GM23248 (cell line): ENCODE results near the gene RBM47.

Source experiments
- EZH2 ChIP-seq: fragments of 200-600 bp; sonication (generic); IDR thresholded peaks from 2 replicates; pipeline ENCODE4 v1.6.1; 2018; ENCODE audit warnings: antibody characterized with exemption, mild to moderate bottlenecking; ENCODE audit not compliant: insufficient read depth, poor library complexity, severe bottlenecking
- EZH2phosphoT487 ChIP-seq: fragments of 200-600 bp; sonication (generic); IDR thresholded peaks from 2 replicates; pipeline ENCODE4 v1.6.1; 2018; ENCODE audit warnings: antibody characterized with exemption, moderate library complexity, mild to moderate bottlenecking, low read depth; ENCODE audit not compliant: insufficient read depth

DNA sequence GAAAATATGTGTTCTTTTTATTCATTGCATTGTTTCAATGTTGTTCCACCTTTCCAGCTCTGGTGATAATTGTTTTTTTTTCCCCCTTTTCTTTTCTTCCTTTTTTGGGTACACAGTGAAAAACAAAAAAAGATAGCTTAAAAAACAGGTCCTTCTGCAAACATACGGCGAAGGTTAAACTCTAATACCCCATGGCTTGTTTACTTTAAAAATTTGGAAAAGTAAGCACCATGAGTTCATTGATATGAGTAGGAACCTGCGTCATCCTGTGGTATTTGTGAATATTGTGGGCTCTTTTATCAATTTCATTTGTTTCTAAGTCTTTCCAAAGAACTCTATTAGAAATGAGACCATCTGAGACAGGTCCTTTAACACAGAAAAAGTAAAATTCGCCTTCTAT is 171.0 kb downstream of the RBM47 start:
- TF ChIP-seq EZH2 = no peak
- no peak for TF ChIP-seq EZH2phosphoT487
